IMR-90 (cell line): ENCODE measurements around the gene FRMD6.

Experiments
- POLR2A ChIP-seq: IDR thresholded peaks from 2 replicates; pipeline ENCODE4 v1.6.1; 2012; ENCODE audit warnings: mild to moderate bottlenecking, low read depth, low read length
- RCOR1 ChIP-seq: IDR thresholded peaks from 2 replicates; pipeline ENCODE4 v1.6.1; 2012; ENCODE audit warnings: mild to moderate bottlenecking, low read length, improper control_type of control experiment; ENCODE audit not compliant: insufficient replicate concordance
- TF ChIP-seq, protein P1 (sequence below): conservative IDR thresholded peaks from 2 replicates; pipeline ENCODE4 v1.5.1; 2012; ENCODE audit warnings: mild to moderate bottlenecking, low read depth, low read length, improper control_type of control experiment
- TF ChIP-seq, protein P2 (sequence below): fragments of 150-350 bp; IDR thresholded peaks from 2 replicates; pipeline ENCODE4 v1.6.1; 2017; ENCODE audit warnings: mild to moderate bottlenecking, antibody characterized with exemption, low read length, low read depth

DNA sequence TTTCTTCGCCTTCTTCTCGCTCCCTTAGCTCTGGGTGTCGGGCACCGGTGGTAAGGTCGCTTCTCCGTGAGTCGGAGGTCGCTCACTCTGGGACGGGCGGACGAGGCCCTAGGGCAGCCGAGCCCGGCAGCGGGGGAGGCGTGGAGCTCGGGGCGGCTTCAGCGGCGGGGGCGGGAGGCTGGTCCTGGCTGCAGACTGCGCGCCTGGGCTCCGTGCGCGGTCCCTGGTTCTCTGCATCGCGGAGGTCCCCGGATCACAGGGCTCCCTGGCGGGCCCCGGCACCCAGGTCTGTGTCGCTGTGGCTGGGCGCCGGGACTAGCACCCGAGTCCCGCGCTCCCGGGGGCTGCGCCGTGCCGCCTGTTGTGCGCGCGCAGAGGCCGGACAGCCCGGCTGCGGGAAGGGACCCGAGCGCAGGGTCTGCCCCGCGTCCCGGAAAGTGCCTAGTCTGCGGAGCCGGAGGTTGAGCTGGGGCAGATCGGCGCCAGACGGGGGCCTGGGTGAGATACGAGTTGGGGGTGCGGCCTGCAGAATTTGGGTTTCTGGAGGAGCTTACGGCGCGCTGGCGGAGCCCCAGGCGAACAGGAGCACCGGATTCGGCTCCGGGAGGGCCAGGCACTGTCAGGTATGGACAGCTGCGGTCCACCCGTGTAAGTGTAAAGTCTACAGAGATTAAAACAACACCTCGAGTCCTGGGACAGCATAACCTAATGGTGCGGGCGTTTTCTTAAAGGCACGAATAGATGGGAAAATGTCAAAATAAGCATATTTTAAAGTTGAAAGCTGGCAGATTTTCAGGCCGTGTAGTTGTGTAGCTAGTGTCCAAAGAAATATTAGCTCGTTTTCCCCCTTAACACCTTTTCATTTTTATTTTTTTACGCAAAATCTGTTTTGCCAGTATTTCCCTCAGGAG is 713 bp downstream of the FRMD6 start:
- TF ChIP-seq RCOR1 = no peak
- TF ChIP-seq POLR2A = no peak
- TF ChIP-seq, protein P1, sequence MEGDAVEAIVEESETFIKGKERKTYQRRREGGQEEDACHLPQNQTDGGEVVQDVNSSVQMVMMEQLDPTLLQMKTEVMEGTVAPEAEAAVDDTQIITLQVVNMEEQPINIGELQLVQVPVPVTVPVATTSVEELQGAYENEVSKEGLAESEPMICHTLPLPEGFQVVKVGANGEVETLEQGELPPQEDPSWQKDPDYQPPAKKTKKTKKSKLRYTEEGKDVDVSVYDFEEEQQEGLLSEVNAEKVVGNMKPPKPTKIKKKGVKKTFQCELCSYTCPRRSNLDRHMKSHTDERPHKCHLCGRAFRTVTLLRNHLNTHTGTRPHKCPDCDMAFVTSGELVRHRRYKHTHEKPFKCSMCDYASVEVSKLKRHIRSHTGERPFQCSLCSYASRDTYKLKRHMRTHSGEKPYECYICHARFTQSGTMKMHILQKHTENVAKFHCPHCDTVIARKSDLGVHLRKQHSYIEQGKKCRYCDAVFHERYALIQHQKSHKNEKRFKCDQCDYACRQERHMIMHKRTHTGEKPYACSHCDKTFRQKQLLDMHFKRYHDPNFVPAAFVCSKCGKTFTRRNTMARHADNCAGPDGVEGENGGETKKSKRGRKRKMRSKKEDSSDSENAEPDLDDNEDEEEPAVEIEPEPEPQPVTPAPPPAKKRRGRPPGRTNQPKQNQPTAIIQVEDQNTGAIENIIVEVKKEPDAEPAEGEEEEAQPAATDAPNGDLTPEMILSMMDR = no peak
- TF ChIP-seq, protein P2, sequence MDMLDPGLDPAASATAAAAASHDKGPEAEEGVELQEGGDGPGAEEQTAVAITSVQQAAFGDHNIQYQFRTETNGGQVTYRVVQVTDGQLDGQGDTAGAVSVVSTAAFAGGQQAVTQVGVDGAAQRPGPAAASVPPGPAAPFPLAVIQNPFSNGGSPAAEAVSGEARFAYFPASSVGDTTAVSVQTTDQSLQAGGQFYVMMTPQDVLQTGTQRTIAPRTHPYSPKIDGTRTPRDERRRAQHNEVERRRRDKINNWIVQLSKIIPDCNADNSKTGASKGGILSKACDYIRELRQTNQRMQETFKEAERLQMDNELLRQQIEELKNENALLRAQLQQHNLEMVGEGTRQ = no peak
